Activated CD4-positive, alpha-beta memory T cell treated with anti-CD3 and anti-CD28 coated beads, Interleukin-2, amount 10 ng/mL, durations not matched to agents 7 days and 5 days (primary cell): Measurements from ENCODE around the gene CNTFR. TPM values are rescaled to one million over a fixed set of nuclear protein-coding genes. Genes with fewer than 3 reads are reported as not detected.

Source experiments
- CTCF ChIA-PET: fragments of 350-600 bp; sonication (Branson Sonifier 250); formaldehyde crosslinking; loops from one replicate; lab custom pipeline; 2021; ENCODE audit warnings: antibody characterized with exemption, inconsistent platforms; lab: Charles Lee
- POLR2A ChIA-PET: fragments of 350-600 bp; sonication (Branson Sonifier 250); formaldehyde crosslinking; loops from one replicate; lab custom pipeline; 2021; ENCODE audit warnings: antibody characterized with exemption; lab: Charles Lee
- DNase-seq: peaks from one replicate; pipeline ENCODE4 v3.0.0-alpha.2; 2020
- H3K27ac Mint-ChIP-seq: one replicate; pipeline ENCODE4 v1.8.0; 2021; ENCODE audit warnings: mild to moderate bottlenecking, mixed read lengths
- H3K27me3 Mint-ChIP-seq: one replicate; pipeline ENCODE4 v1.8.0; 2021; ENCODE audit warnings: mixed read lengths
- H3K36me3 Mint-ChIP-seq: one replicate; pipeline ENCODE4 v1.8.0; 2021; ENCODE audit warnings: low read depth, mixed read lengths
- H3K4me1 Mint-ChIP-seq: one replicate; pipeline ENCODE4 v1.8.0; 2021; ENCODE audit warnings: mixed read lengths
- H3K4me3 Mint-ChIP-seq: one replicate; pipeline ENCODE4 v1.8.0; 2021; ENCODE audit warnings: mild to moderate bottlenecking, mixed read lengths
- H3K9me3 Mint-ChIP-seq: one replicate; pipeline ENCODE4 v1.8.0; 2021; ENCODE audit warnings: mixed read lengths
- total RNA-seq, 2 experiments: library from RNA; stranded (reverse); gene quantifications; one replicate each; pipeline ENCODE4 v1.2.3, GENCODE V29; 2021

CNTFR gene
- total RNA-seq, 2 experiments from 2014 or later, result not detected

DNA sequence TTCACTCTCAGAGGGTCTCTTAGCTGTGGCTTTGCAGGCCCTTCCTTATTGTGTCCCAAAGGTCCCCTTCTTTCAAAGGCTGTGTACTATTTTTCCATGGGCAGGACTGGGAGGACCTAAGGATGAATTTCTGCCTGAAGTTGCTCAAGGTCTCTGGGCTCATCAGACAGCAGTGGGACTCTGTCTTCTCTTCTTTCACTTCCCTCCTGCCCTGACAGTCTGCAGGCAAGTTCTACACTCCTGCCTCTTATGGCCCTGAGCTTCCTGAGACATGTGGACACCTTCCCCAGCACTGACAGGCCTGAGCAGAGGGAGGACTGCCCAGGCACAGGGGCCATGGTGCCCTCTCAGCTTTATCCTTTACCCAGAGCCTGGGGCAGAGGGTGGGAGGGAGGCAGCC lies 81.6 kb downstream of the CNTFR start:
- H3K9me3 Mint-ChIP-seq, result no peaks in the 10 kb centered on the region
- POLR2A ChIA-PET, result no interaction called here
- H3K4me1 Mint-ChIP-seq, result no peaks in the 10 kb centered on the region
- H3K27me3 Mint-ChIP-seq, result peaks cover 5% of the 10 kb centered on the region
- H3K4me3 Mint-ChIP-seq, result no peak overlapping the region
- CTCF ChIA-PET, result interaction anchor here (1.4 kb wide), 1 partner anchor 104 kb away, joined by 3 read pairs; no protein-coding TSS in a partner anchor
- H3K27ac Mint-ChIP-seq, result no peak overlapping the region
- no peak for DNase-seq
- no peaks in the 10 kb centered on the region for H3K36me3 Mint-ChIP-seq

DNA sequence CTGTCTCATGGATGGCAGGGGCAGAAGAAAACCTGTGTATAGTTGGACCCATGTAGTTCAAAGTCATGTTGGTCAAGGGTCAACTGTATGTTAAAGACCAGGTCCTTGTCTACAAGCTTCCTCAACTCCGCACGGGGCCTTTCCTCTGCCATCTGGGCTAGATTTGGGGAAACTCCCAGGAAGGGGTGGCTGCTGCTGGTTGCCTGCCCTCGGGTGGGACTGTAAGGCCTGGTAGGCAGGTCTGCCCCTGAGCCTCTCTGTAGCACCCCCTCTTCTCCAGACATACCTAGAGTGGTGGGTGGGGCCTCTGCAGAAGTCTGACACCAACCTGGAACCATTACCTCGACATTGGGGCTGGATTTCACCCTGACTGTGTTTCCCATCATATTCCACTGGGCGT lies 82.0 kb downstream of the CNTFR start:
- Mint-ChIP-seq H3K9me3 (no peaks in the 10 kb centered on the region), H3K36me3 (no peaks in the 10 kb centered on the region), H3K27ac (no peak overlapping the region), H3K4me1 (no peaks in the 10 kb centered on the region), H3K4me3 (no peak overlapping the region), H3K27me3 (peaks cover 5% of the 10 kb centered on the region)
- no peak for DNase-seq
- CTCF ChIA-PET, result interaction anchor here (1.4 kb wide), 1 partner anchor 104 kb away, joined by 3 read pairs; no protein-coding TSS in a partner anchor
- POLR2A ChIA-PET, result no interaction called here

DNA sequence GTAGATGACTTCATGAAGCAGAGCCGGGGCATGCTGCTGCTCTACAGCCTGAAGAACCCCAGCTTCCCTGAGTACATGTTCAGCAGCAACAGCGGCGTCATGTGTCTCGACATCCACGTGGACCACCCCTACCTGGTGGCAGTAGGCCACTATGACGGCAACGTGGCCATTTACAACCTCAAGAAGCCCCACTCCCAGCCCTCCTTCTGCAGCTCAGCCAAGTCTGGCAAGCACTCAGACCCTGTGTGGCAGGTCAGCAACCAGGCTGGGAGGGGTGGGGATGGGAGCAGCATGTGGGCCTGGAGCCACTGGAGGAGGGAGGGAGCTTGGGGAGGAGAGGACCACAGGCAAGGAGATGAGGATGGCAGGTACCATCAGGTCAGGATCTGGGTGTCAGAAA lies 82.9 kb downstream of the CNTFR start:
- Mint-ChIP-seq H3K4me3 (no peak overlapping the region), H3K4me1 (no peaks in the 10 kb centered on the region), H3K9me3 (no peaks in the 10 kb centered on the region), H3K36me3 (no peaks in the 10 kb centered on the region), H3K27ac (no peak overlapping the region), H3K27me3 (peaks cover 5% of the 10 kb centered on the region)
- ChIA-PET POLR2A (no interaction called here), CTCF (no interaction called here)
- DNase-seq, result no peak

DNA sequence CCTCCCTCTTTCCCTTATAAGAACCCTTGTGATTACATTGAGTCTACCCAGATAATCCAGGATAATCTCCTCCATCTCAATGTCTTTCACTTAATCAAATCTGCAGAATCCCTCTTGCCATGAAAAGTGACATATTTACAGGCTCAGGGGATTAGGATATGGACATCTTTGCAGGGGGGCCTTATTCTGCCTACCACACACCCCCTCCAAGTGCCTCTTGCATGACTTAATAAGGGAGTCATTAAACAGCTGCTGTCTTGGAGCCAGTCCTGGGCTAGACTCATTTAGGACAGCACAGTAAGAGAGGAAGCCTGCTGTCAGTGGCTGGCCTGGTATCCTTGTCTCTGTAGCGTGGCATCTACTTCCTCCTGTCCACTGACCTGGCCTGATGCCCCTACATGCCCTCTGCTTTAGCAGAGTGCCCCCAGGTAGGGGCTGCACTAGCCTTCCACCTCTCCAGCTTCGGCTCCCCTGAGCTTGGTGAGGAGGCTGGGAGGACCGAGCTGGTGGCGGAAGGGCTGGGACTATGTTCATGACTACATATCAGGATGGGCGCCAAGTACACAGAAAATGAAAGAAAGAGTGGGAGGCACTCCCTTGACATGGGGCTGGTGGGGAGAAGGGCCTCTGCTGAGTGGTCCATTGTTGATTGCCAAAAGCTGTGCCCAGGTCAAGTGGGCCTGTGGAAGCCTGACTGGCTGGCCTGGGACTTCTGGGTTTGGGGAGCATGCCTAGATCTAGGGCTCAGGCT lies 84.0 kb downstream of the CNTFR start:
- Mint-ChIP-seq H3K27me3 (peaks cover 5% of the 10 kb centered on the region), H3K36me3 (no peaks in the 10 kb centered on the region), H3K4me3 (no peak overlapping the region), H3K27ac (no peak overlapping the region), H3K9me3 (no peaks in the 10 kb centered on the region), H3K4me1 (peaks cover under 1% of the 10 kb centered on the region)
- POLR2A ChIA-PET, result no interaction called here
- CTCF ChIA-PET, result no interaction called here
- DNase-seq, result no peak

DNA sequence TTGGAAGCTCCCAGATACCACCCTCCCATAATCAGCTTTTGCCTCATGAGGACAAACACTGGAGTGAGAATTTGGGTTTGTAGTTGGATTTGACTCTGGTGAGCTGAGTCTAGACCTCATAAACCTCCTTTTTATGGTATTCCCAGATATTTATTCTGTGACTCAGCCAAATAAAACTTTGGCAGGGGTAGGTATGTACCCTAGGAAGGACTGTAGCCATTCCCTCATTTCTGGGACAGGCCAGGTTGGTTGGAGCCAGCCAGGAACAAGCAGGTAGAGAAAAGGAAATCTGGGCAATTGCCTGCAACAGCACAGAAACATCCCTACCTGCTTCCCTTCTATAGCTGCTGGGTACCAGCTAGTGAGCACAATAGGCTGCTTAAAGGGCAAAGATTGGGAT lies 86.1 kb downstream of the CNTFR start:
- ChIA-PET CTCF (interaction anchor here (1.1 to 5.1 kb wide), 6 partner anchors 56 to 131 kb away, joined by 3 to 31 read pairs (median 10); no protein-coding TSS in a partner anchor), POLR2A (no interaction called here)
- H3K4me3 Mint-ChIP-seq, result no peak overlapping the region
- H3K4me1 Mint-ChIP-seq, result peaks cover 9% of the 10 kb centered on the region
- H3K27me3 Mint-ChIP-seq, result peaks cover 13% of the 10 kb centered on the region
- no peaks in the 10 kb centered on the region for H3K9me3 Mint-ChIP-seq
- no peak overlapping the region for H3K27ac Mint-ChIP-seq
- DNase-seq, result no peak
- H3K36me3 Mint-ChIP-seq, result no peaks in the 10 kb centered on the region

DNA sequence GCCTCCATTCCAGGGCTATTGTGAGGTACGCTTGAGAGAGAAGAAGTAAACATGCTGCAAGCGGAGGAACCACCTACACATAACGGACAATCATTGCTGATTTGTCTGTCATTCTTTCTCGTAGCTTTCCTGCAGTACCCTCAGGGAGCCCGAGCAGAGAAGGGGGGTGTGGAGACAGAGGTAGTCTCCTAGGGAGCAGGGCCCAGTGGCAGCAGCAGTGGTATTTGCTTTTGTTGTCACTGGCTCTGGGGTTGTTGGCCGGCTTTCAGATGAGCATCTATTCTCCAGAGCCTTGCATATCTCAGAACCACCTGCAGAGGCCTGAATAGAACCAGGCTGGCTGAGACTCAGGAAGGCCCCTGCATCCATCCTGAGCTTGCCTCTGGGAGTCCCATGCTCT lies 86.6 kb downstream of the CNTFR start:
- H3K4me1 Mint-ChIP-seq, result peaks cover 9% of the 10 kb centered on the region
- CTCF ChIA-PET, result interaction anchor here (1.1 to 5.1 kb wide), 5 partner anchors 56 to 131 kb away, joined by 3 to 31 read pairs (median 16); no protein-coding TSS in a partner anchor
- no peak for DNase-seq
- no peaks in the 10 kb centered on the region for H3K36me3 Mint-ChIP-seq
- H3K27ac Mint-ChIP-seq, result no peak overlapping the region
- no peaks in the 10 kb centered on the region for H3K9me3 Mint-ChIP-seq
- H3K27me3 Mint-ChIP-seq, result peaks cover 13% of the 10 kb centered on the region
- H3K4me3 Mint-ChIP-seq, result no peak overlapping the region
- POLR2A ChIA-PET, result no interaction called here

DNA sequence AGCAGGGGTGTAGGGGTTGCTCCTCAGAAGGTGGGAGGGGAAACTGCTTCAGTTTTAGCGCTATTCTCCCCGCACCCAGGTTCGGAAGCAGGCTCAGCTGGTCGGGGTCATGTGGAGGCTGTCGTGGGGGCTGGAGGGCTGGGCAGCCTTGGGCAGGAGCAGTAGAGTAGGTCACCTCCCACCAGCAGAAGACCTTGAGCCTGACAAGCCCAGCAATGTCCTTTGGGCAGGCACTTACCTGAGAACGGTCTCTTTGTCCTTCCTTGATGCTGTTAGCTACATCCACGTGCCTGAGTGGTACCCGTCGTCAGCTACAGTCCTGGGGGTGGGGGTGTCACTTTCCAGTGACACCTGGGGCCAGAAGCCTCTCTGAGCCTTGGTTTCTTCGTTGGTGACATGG lies 87.1 kb downstream of the CNTFR start:
- Mint-ChIP-seq H3K9me3 (no peaks in the 10 kb centered on the region), H3K4me3 (no peak overlapping the region), H3K4me1 (peaks cover 9% of the 10 kb centered on the region), H3K27ac (no peak overlapping the region), H3K36me3 (no peaks in the 10 kb centered on the region), H3K27me3 (peaks cover 13% of the 10 kb centered on the region)
- no peak for DNase-seq
- CTCF ChIA-PET, result interaction anchor here (1.1 to 5.1 kb wide), 5 partner anchors 55 to 132 kb away, joined by 3 to 31 read pairs (median 16); no protein-coding TSS in a partner anchor
- POLR2A ChIA-PET, result no interaction called here

DNA sequence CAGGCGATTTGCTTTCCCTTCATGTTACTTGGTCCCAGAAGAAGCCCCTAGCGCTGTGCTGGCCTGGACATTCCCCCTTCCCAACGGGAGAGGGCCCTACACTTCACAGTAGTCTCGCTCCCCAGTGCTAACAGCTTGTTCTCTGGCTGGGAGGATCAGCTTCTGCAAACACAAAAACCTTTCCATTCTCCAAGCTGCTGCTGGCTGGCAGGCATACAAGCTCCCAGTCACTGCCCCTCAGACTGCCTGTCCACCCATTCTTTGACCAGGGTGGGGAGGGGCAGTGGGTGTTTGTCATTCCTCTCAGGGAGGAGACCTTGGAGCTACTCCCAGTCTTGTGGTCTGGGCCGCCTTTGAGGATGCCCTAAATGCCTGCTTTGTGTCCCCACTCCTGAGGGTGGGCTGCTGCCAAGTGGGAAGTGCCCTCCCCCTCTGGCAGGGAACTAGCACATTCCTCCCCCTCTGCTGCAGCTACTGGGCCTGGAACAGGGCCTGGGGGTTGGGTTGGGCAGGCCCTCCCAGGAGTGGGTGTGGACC lies 87.6 kb downstream of the CNTFR start:
- Mint-ChIP-seq H3K36me3 (no peaks in the 10 kb centered on the region), H3K9me3 (no peaks in the 10 kb centered on the region), H3K4me3 (no peak overlapping the region), H3K27me3 (peaks cover 13% of the 10 kb centered on the region), H3K27ac (no peak overlapping the region), H3K4me1 (peaks cover 9% of the 10 kb centered on the region)
- DNase-seq, result no peak
- CTCF ChIA-PET, result interaction anchor here (1.0 to 5.1 kb wide), 7 partner anchors 8 to 132 kb away, joined by 3 to 31 read pairs (median 3); no protein-coding TSS in a partner anchor
- POLR2A ChIA-PET, result no interaction called here

Other genes with a start within 250 kb of the CNTFR start
- gene MYORG, start 212.8 kb downstream of the CNTFR start, total RNA-seq, result 1 to 10 TPM; 2.7 to 4.7 TPM
- 10 to 100 TPM; 12.3 to 13.2 TPM for gene FAM219A, start 131.2 kb downstream of the CNTFR start, total RNA-seq
- not detected for gene DNAI1, start 130.9 kb downstream of the CNTFR start, total RNA-seq
- gene ENHO, start 66.7 kb downstream of the CNTFR start, total RNA-seq, result not detected
- 10 to 100 TPM; 32.4 to 32.6 TPM for gene RPP25L, start 22.4 kb upstream of the CNTFR start, total RNA-seq
- gene DCTN3, start 30.8 kb upstream of the CNTFR start, total RNA-seq, result 100 to 1,000 TPM; 143 to 144 TPM
- under 1 TPM; 0.15 to 0.18 TPM for gene ARID3C, start 39.3 kb upstream of the CNTFR start, total RNA-seq
- gene SIGMAR1, start 48.1 kb upstream of the CNTFR start, total RNA-seq, result 10 to 100 TPM; 53.3 to 55.5 TPM
- gene GALT, start 57.0 kb upstream of the CNTFR start, total RNA-seq, result 10 to 100 TPM; 95.2 to 95.6 TPM
- gene IL11RA, start 62.5 kb upstream of the CNTFR start, total RNA-seq, result 10 to 100 TPM; 51.5 to 54.0 TPM
- not detected for gene CCL27, start 72.9 kb upstream of the CNTFR start, total RNA-seq
- not detected for gene CCL19, start 101.6 kb upstream of the CNTFR start, total RNA-seq
- not detected for gene CCL21, start 120.4 kb upstream of the CNTFR start, total RNA-seq